Astrocyte (in vitro differentiated cells and primary cell): Measurements from ENCODE around the gene C6orf89. TPM values are rescaled to one million over a fixed set of nuclear protein-coding genes. Genes with fewer than 3 reads are reported as not detected.
A peak's percentile ranks its signal among the peaks of the same experiment; 100 is the strongest.

ENCODE experiments used
- DNase-seq: peaks from one replicate; pipeline ENCODE4 v3.0.0-alpha.2; 2010; ENCODE audit warnings: low read depth
- FAIRE-seq: peaks from 2 replicates; lab custom pipeline; 2011; peaks lifted over from hg19 to GRCh38; lab: Jason Lieb, UNC
- H2AFZ ChIP-seq: 2 replicates; pipeline ENCODE4 v1.6.0; 2012; ENCODE audit warnings: low read depth, low read length, inconsistent platforms
- H3K27ac ChIP-seq: 2 replicates; pipeline ENCODE4 v1.5.1; 2011; ENCODE audit warnings: low read depth, low read length, inconsistent platforms
- H3K27me3 ChIP-seq: 2 replicates; pipeline ENCODE4 v1.6.0; 2011; ENCODE audit warnings: low read length, inconsistent platforms; ENCODE audit not compliant: insufficient read depth
- H3K36me3 ChIP-seq: 2 replicates; pipeline ENCODE4 v1.5.1; 2011; ENCODE audit warnings: low read length, inconsistent platforms; ENCODE audit not compliant: insufficient read depth
- H3K4me1 ChIP-seq: 2 replicates; pipeline ENCODE4 v1.5.1; 2011; ENCODE audit warnings: low read length, inconsistent platforms; ENCODE audit not compliant: insufficient read depth
- H3K4me2 ChIP-seq: 2 replicates; pipeline ENCODE4 v1.6.0; 2012; ENCODE audit warnings: low read length, inconsistent platforms
- H3K4me3 ChIP-seq: 2 replicates; pipeline ENCODE4 v1.5.1; 2011; ENCODE audit warnings: low read depth, mild to moderate bottlenecking, low read length, inconsistent platforms; ENCODE audit not compliant: insufficient read depth
- H3K79me2 ChIP-seq: 2 replicates; pipeline ENCODE4 v1.6.0; 2012; ENCODE audit warnings: mild to moderate bottlenecking, low read length, inconsistent platforms; ENCODE audit not compliant: insufficient read depth
- H3K9ac ChIP-seq: 2 replicates; pipeline ENCODE4 v1.6.0; 2012; ENCODE audit warnings: mild to moderate bottlenecking, low read length, inconsistent platforms
- H3K9me3 ChIP-seq: 2 replicates; pipeline ENCODE4 v1.5.1; 2012; ENCODE audit warnings: low read depth, mild to moderate bottlenecking, low read length, inconsistent platforms; ENCODE audit not compliant: insufficient read depth
- H4K20me1 ChIP-seq: 2 replicates; pipeline ENCODE4 v1.6.0; 2012; ENCODE audit warnings: low read length, inconsistent platforms; ENCODE audit not compliant: insufficient read depth
- H3K27ac Mint-ChIP-seq: one replicate; pipeline ENCODE4 v1.8.0; 2021; ENCODE audit warnings: mild to moderate bottlenecking, mixed read lengths; ENCODE audit not compliant: unreplicated experiment
- H3K27me3 Mint-ChIP-seq: one replicate; pipeline ENCODE4 v1.8.0; 2021; ENCODE audit warnings: low read depth, mixed read lengths; ENCODE audit not compliant: unreplicated experiment
- H3K36me3 Mint-ChIP-seq: one replicate; pipeline ENCODE4 v1.8.0; 2021; ENCODE audit warnings: low read depth, mixed read lengths; ENCODE audit not compliant: unreplicated experiment
- H3K4me1 Mint-ChIP-seq: one replicate; pipeline ENCODE4 v1.8.0; 2021; ENCODE audit warnings: low read depth, mixed read lengths; ENCODE audit not compliant: unreplicated experiment
- H3K4me3 Mint-ChIP-seq: one replicate; pipeline ENCODE4 v1.8.0; 2021; ENCODE audit warnings: mild to moderate bottlenecking, moderate library complexity, mixed read lengths; ENCODE audit not compliant: unreplicated experiment
- H3K9me3 Mint-ChIP-seq: one replicate; pipeline ENCODE4 v1.8.0; 2021; ENCODE audit warnings: mild to moderate bottlenecking, mixed read lengths; ENCODE audit not compliant: unreplicated experiment
- EZH2 ChIP-seq: IDR thresholded peaks from 2 replicates; pipeline ENCODE4 v1.6.1; 2012; ENCODE audit warnings: mild to moderate bottlenecking, low read length, inconsistent platforms; ENCODE audit not compliant: insufficient read depth
- total RNA-seq: library from RNA; stranded (reverse); gene quantifications from 2 replicates; pipeline ENCODE4 v1.2.1, GENCODE V29; 2021
- TF ChIP-seq, protein P1 (sequence below): IDR thresholded peaks from 2 replicates; pipeline ENCODE4 v1.5.1; 2011; ENCODE audit warnings: low read depth, mild to moderate bottlenecking, inconsistent platforms, low read length, moderate library complexity; ENCODE audit not compliant: insufficient read depth

The C6orf89 gene
- total RNA-seq, 1 donor from 2014 or later: 37.8 TPM

DNA sequence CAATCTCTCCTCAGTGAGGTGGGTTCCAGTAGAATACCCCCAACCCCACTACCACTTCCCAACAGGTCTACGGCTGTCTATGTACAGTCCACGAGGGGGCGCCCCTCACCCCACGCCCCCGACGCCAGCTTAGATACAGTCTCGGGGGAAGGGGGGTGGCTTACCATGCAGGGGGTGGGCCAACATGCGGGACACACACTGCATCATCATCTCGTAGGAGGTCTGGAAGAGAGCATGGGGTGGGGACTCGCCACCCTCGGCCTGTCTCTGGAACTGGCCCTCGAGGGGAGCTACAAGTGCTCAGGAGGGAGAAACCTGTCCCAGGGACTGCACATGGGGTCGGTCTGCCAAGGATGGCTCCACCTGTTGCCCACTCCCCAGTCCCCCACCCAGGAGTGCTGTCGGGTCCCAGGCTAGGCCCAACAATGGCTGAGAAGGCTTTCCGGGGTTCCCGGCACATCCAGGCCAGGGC is 91.8 kb downstream of the C6orf89 start:
- FAIRE-seq: no peak
- TF ChIP-seq, protein P1, sequence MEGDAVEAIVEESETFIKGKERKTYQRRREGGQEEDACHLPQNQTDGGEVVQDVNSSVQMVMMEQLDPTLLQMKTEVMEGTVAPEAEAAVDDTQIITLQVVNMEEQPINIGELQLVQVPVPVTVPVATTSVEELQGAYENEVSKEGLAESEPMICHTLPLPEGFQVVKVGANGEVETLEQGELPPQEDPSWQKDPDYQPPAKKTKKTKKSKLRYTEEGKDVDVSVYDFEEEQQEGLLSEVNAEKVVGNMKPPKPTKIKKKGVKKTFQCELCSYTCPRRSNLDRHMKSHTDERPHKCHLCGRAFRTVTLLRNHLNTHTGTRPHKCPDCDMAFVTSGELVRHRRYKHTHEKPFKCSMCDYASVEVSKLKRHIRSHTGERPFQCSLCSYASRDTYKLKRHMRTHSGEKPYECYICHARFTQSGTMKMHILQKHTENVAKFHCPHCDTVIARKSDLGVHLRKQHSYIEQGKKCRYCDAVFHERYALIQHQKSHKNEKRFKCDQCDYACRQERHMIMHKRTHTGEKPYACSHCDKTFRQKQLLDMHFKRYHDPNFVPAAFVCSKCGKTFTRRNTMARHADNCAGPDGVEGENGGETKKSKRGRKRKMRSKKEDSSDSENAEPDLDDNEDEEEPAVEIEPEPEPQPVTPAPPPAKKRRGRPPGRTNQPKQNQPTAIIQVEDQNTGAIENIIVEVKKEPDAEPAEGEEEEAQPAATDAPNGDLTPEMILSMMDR: no peak
- TF ChIP-seq EZH2: no peak
- Mint-ChIP-seq H3K27ac (peak overlapping the region; percentile 44), H3K9me3 (no peaks in the 10 kb centered on the region), H3K4me1 (peaks cover 27% of the 10 kb centered on the region), H3K36me3 (peaks cover 13% of the 10 kb centered on the region), H3K4me3 (no peak overlapping the region), H3K27me3 (no peaks in the 10 kb centered on the region)
- H4K20me1 ChIP-seq: peaks cover 92% of the 10 kb centered on the region
- H3K9me3 ChIP-seq: no peaks in the 10 kb centered on the region
- no peaks in the 10 kb centered on the region for H3K27me3 ChIP-seq
- no peak overlapping the region for H3K4me3 ChIP-seq
- no peak overlapping the region for H3K27ac ChIP-seq
- no peak overlapping the region for H2AFZ ChIP-seq
- H3K36me3 ChIP-seq: peaks cover 64% of the 10 kb centered on the region
- no peak overlapping the region for H3K4me2 ChIP-seq
- H3K9ac ChIP-seq: no peak overlapping the region
- peaks cover 4% of the 10 kb centered on the region for H3K4me1 ChIP-seq
- peaks cover 57% of the 10 kb centered on the region for H3K79me2 ChIP-seq
- DNase-seq: no peak

Other genes with a start within 250 kb of the C6orf89 start
- gene CDKN1A, start 207.2 kb upstream of the C6orf89 start, total RNA-seq: 932 and 1,014 TPM in 2 replicates
- gene RAB44, start 188.1 kb upstream of the C6orf89 start, total RNA-seq: 0.14 and 0.16 TPM in 2 replicates
- gene CPNE5, start 46.5 kb upstream of the C6orf89 start, total RNA-seq: 0.11 and 0.29 TPM in 2 replicates
- 34.7 and 36.6 TPM in 2 replicates for gene PPIL1, start 11.1 kb upstream of the C6orf89 start, total RNA-seq
- not detected in 2 replicates for gene PI16, start 68.8 kb downstream of the C6orf89 start, total RNA-seq
- gene MTCH1, start 100.2 kb downstream of the C6orf89 start, total RNA-seq: 286 and 311 TPM in 2 replicates
- gene FGD2, start 119.7 kb downstream of the C6orf89 start, total RNA-seq: not detected in 2 replicates